Endothelial cell of umbilical vein (primary cell): Measurements from ENCODE around the gene TGIF1. TPM values are rescaled to one million over a fixed set of nuclear protein-coding genes. Genes with fewer than 3 reads are reported as not detected.

Source experiments
- BruUV-seq: library from RNA; stranded (reverse); fragments of 400-500 nt; replicated peaks from 2 replicates; lab custom pipeline; 2021; lab: Mats Ljungman, UMichigan
- CTCF ChIA-PET: fragments of 300-600, 350-600 bp; sonication (Branson Sonifier 250); formaldehyde crosslinking; loops from one replicate; lab custom pipeline; 2021; ENCODE audit warnings: antibody characterized with exemption, inconsistent platforms; lab: Charles Lee
- POLR2A ChIA-PET: fragments of 300-600, 350-600 bp; sonication (Branson Sonifier 250); formaldehyde crosslinking; loops from one replicate; lab custom pipeline; 2021; ENCODE audit warnings: antibody characterized with exemption, inconsistent platforms; lab: Charles Lee
- DNase-seq: peaks from one replicate; pipeline ENCODE4 v3.0.0-alpha.2; 2011; ENCODE audit warnings: low read depth, low spot score
- FAIRE-seq: peaks from 2 replicates; lab custom pipeline; 2011; peaks lifted over from hg19 to GRCh38; lab: Jason Lieb, UNC
- H2AFZ ChIP-seq: 2 replicates; pipeline ENCODE4 v1.6.0; 2012; ENCODE audit warnings: low read depth, low read length, control low read depth, inconsistent platforms
- H3K27ac ChIP-seq: 2 replicates; pipeline ENCODE4 v1.5.1; 2011; ENCODE audit warnings: low read depth, mild to moderate bottlenecking, control low read depth, low read length, moderate library complexity; ENCODE audit not compliant: insufficient read depth
- H3K27me3 ChIP-seq, 2 experiments: 2 replicates each; pipeline versions ENCODE4 v1.6.0 to v1.6.1; 2011; ENCODE audit warnings: low read length in 2 of 2, mixed read lengths in 1 of 2; ENCODE audit not compliant: control insufficient read depth in 2 of 2, insufficient read depth in 2 of 2
- H3K36me3 ChIP-seq, 2 experiments: 2 replicates in 1 of 2; 3 replicates in 1 of 2; pipeline ENCODE4 v1.5.1; 2011; ENCODE audit warnings: low read length in 2 of 2, mild to moderate bottlenecking in 1 of 2, moderate library complexity in 1 of 2; ENCODE audit not compliant: control insufficient read depth in 2 of 2, insufficient read depth in 2 of 2; ENCODE audit errors: extremely low read depth in 1 of 2
- H3K4me1 ChIP-seq: 3 replicates; pipeline ENCODE4 v1.5.1; 2011; ENCODE audit warnings: mild to moderate bottlenecking, low read length; ENCODE audit not compliant: control insufficient read depth, insufficient read depth; ENCODE audit errors: extremely low read depth
- H3K4me2 ChIP-seq: 2 replicates; pipeline ENCODE4 v1.6.1; 2011; ENCODE audit warnings: low read length, control low read depth, mixed read lengths; ENCODE audit not compliant: insufficient read depth
- H3K4me3 ChIP-seq, 3 experiments: fragments of 200-600 bp in 1 of 3; sonication (generic), shearing (Covaris generic) in 1 of 3; replicated peaks in 1 of 3; 2 replicates each; pipeline ENCODE4 v1.5.1; 2011 to 2016; ENCODE audit warnings: control low read depth in 3 of 3, low read length in 3 of 3, mild to moderate bottlenecking in 2 of 3, inconsistent platforms in 1 of 3, low read depth in 1 of 3, moderate library complexity in 1 of 3; ENCODE audit not compliant: insufficient read depth in 1 of 3
- H3K79me2 ChIP-seq: 2 replicates; pipeline ENCODE4 v1.6.0; 2012; ENCODE audit warnings: low read length, inconsistent platforms; ENCODE audit not compliant: control insufficient read depth, insufficient read depth
- H3K9ac ChIP-seq: replicated peaks from 2 replicates; pipeline ENCODE3; 2011; ENCODE audit warnings: low read length, control low read depth; ENCODE audit not compliant: insufficient read depth; ENCODE audit errors: extremely low read depth
- H3K9me1 ChIP-seq: replicated peaks from 3 replicates; pipeline ENCODE4 v1.6.0; 2011; ENCODE audit warnings: mild to moderate bottlenecking, low read length; ENCODE audit not compliant: control insufficient read depth, insufficient read depth; ENCODE audit errors: extremely low read depth
- H3K9me3 ChIP-seq: replicated peaks from 2 replicates; pipeline ENCODE4 v1.5.1; 2012; ENCODE audit warnings: low read length, inconsistent platforms; ENCODE audit not compliant: control insufficient read depth, insufficient read depth
- H4K20me1 ChIP-seq: replicated peaks from 2 replicates; pipeline ENCODE3; 2011; ENCODE audit warnings: mild to moderate bottlenecking, low read length; ENCODE audit not compliant: control insufficient read depth, insufficient read depth; ENCODE audit errors: extremely low read depth
- EZH2 ChIP-seq: IDR thresholded peaks from 2 replicates; pipeline ENCODE4 v1.6.1; 2012; ENCODE audit warnings: borderline replicate concordance, low read depth, mild to moderate bottlenecking, moderate library complexity, low read length, inconsistent platforms; ENCODE audit not compliant: severe bottlenecking
- FOS ChIP-seq: IDR thresholded peaks from 2 replicates; pipeline ENCODE4 v1.6.1; 2011; ENCODE audit warnings: mild to moderate bottlenecking, low read length, moderate library complexity, borderline replicate concordance; ENCODE audit not compliant: insufficient read depth
- JUN ChIP-seq: IDR thresholded peaks from 2 replicates; pipeline ENCODE4 v1.6.1; 2011; ENCODE audit warnings: borderline replicate concordance, low read depth; ENCODE audit not compliant: insufficient read length, insufficient read depth
- dilution Hi-C: fragments of 300-500 bp; cut with MboI; formaldehyde crosslinking; loops from one replicate; pipeline ENCODE4 v1.15.0; 2019; ENCODE audit warnings: low sequenced_read_pairs; ENCODE audit not compliant: extremely low pct_ligation_motif_present
- intact Hi-C: fragments of 100-400 bp; cut with micrococcal nuclease; formaldehyde crosslinking; loops from one replicate; pipeline ENCODE4 v1.10.0; 2022
- polyA plus RNA-seq, 4 experiments: library from polyadenylated mRNA; depleted of rRNA in 3 of 4; stranded (reverse) in 3 of 4; unstranded in 1 of 4; fragments of >200 nt; gene quantifications; 2 replicates each; pipeline versions ENCODE4 v1.2.1 to v1.2.3, GENCODE V29; 2011 to 2012; ENCODE audit warnings: missing spikeins in 1 of 4
- total RNA-seq: library from RNA; stranded (reverse); gene quantifications from 2 replicates; pipeline ENCODE4 v1.2.3, GENCODE V29; 2021
- TF ChIP-seq, protein P1 (sequence below): IDR thresholded peaks from 2 replicates; pipeline ENCODE4 v1.6.1; 2011; ENCODE audit not compliant: insufficient read depth, insufficient read length
- TF ChIP-seq, protein P2 (sequence below), 2 donors: IDR thresholded peaks; 1 replicate in 1 of 2; 2 replicates in 1 of 2; pipeline ENCODE4 v1.5.1; 2011; ENCODE audit warnings: low read length in 2 of 2, mild to moderate bottlenecking in 2 of 2, moderate library complexity in 2 of 2, control low read depth in 1 of 2, inconsistent platforms in 1 of 2, low read depth in 1 of 2; ENCODE audit not compliant: insufficient read depth in 1 of 2; ENCODE audit errors: extremely low read depth in 1 of 2

The TGIF1 gene
- total and polyA plus RNA-seq, 2 donors (not counting 3 experiments of a cell fraction or from before 2014, with no cell fraction given): 75.6 to 96.6 TPM

GRCh38 chr18:3402982-3403451 is 47.0 kb upstream of the TGIF1 start:
- Histone ChIP-seq H3K4me3 (no peak overlapping the region), H3K4me1 (no peaks in the 10 kb centered on the region), H2AFZ (no peak overlapping the region), H3K27ac (no peak overlapping the region), H3K36me3 (no peaks in the 10 kb centered on the region), H3K9me3 (no peaks in the 10 kb centered on the region), H4K20me1 (no peaks in the 10 kb centered on the region), H3K9me1 (no peaks in the 10 kb centered on the region), H3K27me3 (peaks cover 0 to 3% of the 10 kb centered on the region in 2 experiments), H3K79me2 (no peaks in the 10 kb centered on the region), H3K9ac (no peak overlapping the region), H3K4me2 (no peak overlapping the region)
- no peak for TF ChIP-seq EZH2
- TF ChIP-seq FOS: no peak
- TF ChIP-seq JUN: no peak
- TF ChIP-seq, protein P1, sequence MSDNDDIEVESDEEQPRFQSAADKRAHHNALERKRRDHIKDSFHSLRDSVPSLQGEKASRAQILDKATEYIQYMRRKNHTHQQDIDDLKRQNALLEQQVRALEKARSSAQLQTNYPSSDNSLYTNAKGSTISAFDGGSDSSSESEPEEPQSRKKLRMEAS: no peak
- TF ChIP-seq, protein P2, sequence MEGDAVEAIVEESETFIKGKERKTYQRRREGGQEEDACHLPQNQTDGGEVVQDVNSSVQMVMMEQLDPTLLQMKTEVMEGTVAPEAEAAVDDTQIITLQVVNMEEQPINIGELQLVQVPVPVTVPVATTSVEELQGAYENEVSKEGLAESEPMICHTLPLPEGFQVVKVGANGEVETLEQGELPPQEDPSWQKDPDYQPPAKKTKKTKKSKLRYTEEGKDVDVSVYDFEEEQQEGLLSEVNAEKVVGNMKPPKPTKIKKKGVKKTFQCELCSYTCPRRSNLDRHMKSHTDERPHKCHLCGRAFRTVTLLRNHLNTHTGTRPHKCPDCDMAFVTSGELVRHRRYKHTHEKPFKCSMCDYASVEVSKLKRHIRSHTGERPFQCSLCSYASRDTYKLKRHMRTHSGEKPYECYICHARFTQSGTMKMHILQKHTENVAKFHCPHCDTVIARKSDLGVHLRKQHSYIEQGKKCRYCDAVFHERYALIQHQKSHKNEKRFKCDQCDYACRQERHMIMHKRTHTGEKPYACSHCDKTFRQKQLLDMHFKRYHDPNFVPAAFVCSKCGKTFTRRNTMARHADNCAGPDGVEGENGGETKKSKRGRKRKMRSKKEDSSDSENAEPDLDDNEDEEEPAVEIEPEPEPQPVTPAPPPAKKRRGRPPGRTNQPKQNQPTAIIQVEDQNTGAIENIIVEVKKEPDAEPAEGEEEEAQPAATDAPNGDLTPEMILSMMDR (IDR thresholded peaks at IDR 0.05; ENCODE audit: extremely low read depth in 1 of 2, insufficient read depth in 1 of 2, low read depth in 1 of 2, low read length in 2 of 2): no peak
- dilution Hi-C loops (no loop called here), intact Hi-C loops (no loop called here)
- FAIRE-seq (no peak), DNase-seq (no peak)
- ChIA-PET CTCF (no interaction called here), POLR2A (no interaction called here)
- BruUV-seq: no TSS peak
